HepG2 (cell line): Measurements from ENCODE around the gene ALB. TPM values are rescaled to one million over a fixed set of nuclear protein-coding genes. Genes with fewer than 3 reads are reported as not detected.

Source experiments
- AFF4 ChIP-seq: sonication (generic); formaldehyde crosslinking; IDR thresholded peaks from 2 replicates; pipeline ENCODE4 v1.4.0; 2020; ENCODE audit warnings: missing genetic modification reagents
- BRD4 ChIP-seq: sonication (generic); formaldehyde crosslinking; IDR thresholded peaks from 2 replicates; pipeline ENCODE4 v1.4.0; 2020; ENCODE audit warnings: missing genetic modification reagents
- CERS6 ChIP-seq: sonication (generic); formaldehyde crosslinking; IDR thresholded peaks from 2 replicates; pipeline ENCODE4 v1.5.0; 2020; ENCODE audit warnings: missing genetic modification reagents
- DZIP1 ChIP-seq: sonication (generic); formaldehyde crosslinking; IDR thresholded peaks from 2 replicates; pipeline ENCODE4 v1.5.0; 2020; ENCODE audit warnings: mild to moderate bottlenecking, missing genetic modification reagents
- FOXM1 ChIP-seq: sonication (generic); formaldehyde crosslinking; IDR thresholded peaks from 2 replicates; pipeline ENCODE4 v1.5.0; 2020; ENCODE audit warnings: missing genetic modification reagents
- HOMEZ ChIP-seq: IDR thresholded peaks from 2 replicates; pipeline ENCODE4 v1.6.1; 2016; ENCODE audit warnings: low read depth
- MATR3 ChIP-seq: sonication (generic); formaldehyde crosslinking; IDR thresholded peaks from 2 replicates; pipeline ENCODE4 v1.4.0; 2020; ENCODE audit warnings: missing genetic modification reagents
- MNT ChIP-seq: fragments of 450-650 bp; IDR thresholded peaks from 2 replicates; pipeline ENCODE4 v1.6.1; 2016
- REXO4 ChIP-seq: sonication (generic); formaldehyde crosslinking; IDR thresholded peaks from 2 replicates; pipeline ENCODE4 v1.8.0; 2022; ENCODE audit warnings: missing genetic modification reagents, mild to moderate bottlenecking, borderline replicate concordance
- ZBTB37 ChIP-seq: sonication (generic); formaldehyde crosslinking; IDR thresholded peaks from 2 replicates; pipeline ENCODE4 v1.4.0; 2020; ENCODE audit warnings: mild to moderate bottlenecking, missing genetic modification reagents
- ZNF263 ChIP-seq: sonication (generic); formaldehyde crosslinking; IDR thresholded peaks from 2 replicates; pipeline ENCODE4 v1.4.0; 2020; ENCODE audit warnings: missing genetic modification reagents
- ZNF326 ChIP-seq: sonication (generic); formaldehyde crosslinking; IDR thresholded peaks from 2 replicates; pipeline ENCODE4 v1.4.0; 2020; ENCODE audit warnings: missing genetic modification reagents, borderline replicate concordance
- ZNF503 ChIP-seq: sonication (generic); formaldehyde crosslinking; IDR thresholded peaks from 2 replicates; pipeline ENCODE4 v1.4.0; 2020; ENCODE audit warnings: missing genetic modification reagents
- ZNF576 ChIP-seq: sonication (generic); formaldehyde crosslinking; IDR thresholded peaks from 2 replicates; pipeline ENCODE4 v1.4.0; 2020; ENCODE audit warnings: mild to moderate bottlenecking, missing genetic modification reagents
- ZNF780A ChIP-seq: sonication (generic); formaldehyde crosslinking; IDR thresholded peaks from 2 replicates; pipeline ENCODE4 v1.8.0; 2022; ENCODE audit warnings: mild to moderate bottlenecking, missing genetic modification reagents, moderate library complexity
- polyA plus RNA-seq, 8 experiments: library from polyadenylated mRNA; depleted of rRNA in 3 of 8; stranded (reverse) in 7 of 8; unstranded in 1 of 8; fragments of >200 nt; fragmentation: Illumina TruSeq in 4 of 8; extraction: Trizol in 4 of 8; gene quantifications; 2 replicates each; pipeline versions ENCODE4 v1.2.1 to v1.2.3, GENCODE V29; 2011 to 2016; ENCODE audit warnings: low read depth in 4 of 8, missing spikeins in 1 of 8, mixed read lengths in 1 of 8; ENCODE audit not compliant: insufficient read depth in 1 of 8
- total RNA-seq, 5 experiments: library from RNA; depleted of rRNA; stranded (reverse); fragments of >200 nt; fragmentation: Illumina TruSeq; extraction: Trizol; gene quantifications; 2 replicates each; pipeline ENCODE4 v1.2.3, GENCODE V29; 2016; ENCODE audit warnings: low read depth in 1 of 5

ALB gene
- total and polyA plus RNA-seq, 2 of the 13 experiments (the other 11 are each of a cell fraction or from before 2014, with no cell fraction given), result 22,259 to 22,625 TPM

- TF ChIP-seq ZBTB37 (CRISPR knock-in tag) (no peak), CERS6 (CRISPR knock-in tag) (no peak), BRD4 (no peak), HOMEZ (no peak), REXO4 (no peak), ZNF780A (CRISPR knock-in tag) (no peak), ZNF326 (CRISPR knock-in tag) (no peak), AFF4 (CRISPR knock-in tag) (peak; percentile 98), MATR3 (CRISPR knock-in tag) (no peak), ZNF503 (0 out of 2 replicates have a peak, but pooled peaks have one; percentile 5), MNT (no peak), FOXM1 (CRISPR knock-in tag) (no peak), DZIP1 (CRISPR knock-in tag) (no peak), ZNF576 (CRISPR knock-in tag) (no peak), ZNF263 (CRISPR knock-in tag) (no peak)
Measured at GRCh38 chr4:73415807-73416238, 11.7 kb downstream of the ALB start (continued).
